NAMALWA (cell line): ENCODE data around the gene TNNI3K.

Source experiments
- DNase-seq: peaks from one replicate; pipeline ENCODE4 v3.0.0-alpha.2; 2015; ENCODE audit warnings: low spot score

TNNI3K gene

GRCh38 chr1:74434321-74434720 lies 199.1 kb downstream of the TNNI3K start:
- no peak for DNase-seq

- DNase-seq = no peak
Measured at GRCh38 chr1:74436078-74436477, 200.9 kb downstream of the TNNI3K start.

DNA sequence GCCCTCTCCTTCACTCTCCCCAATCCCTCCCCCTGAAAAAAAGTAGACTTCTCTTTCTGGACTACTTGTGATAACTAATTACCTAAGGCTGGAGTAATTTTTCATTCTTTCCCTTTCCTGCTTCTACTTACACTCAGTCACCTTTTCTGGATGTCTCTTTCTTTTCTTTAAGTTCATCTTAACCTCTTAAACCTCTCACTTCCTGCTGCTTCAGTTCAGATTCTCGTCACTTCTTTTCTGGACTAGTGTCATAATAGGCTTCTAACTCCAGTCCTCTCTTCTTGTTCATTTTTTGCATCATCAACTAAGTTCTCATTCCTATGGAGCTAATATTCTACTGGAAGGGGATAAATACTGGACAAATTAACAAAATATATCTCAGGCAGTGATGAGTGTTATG lies 201.8 kb downstream of the TNNI3K start:
- no peak for DNase-seq

- no peak for DNase-seq
Measured at GRCh38 chr1:74452035-74452434, 216.8 kb downstream of the TNNI3K start.

DNA sequence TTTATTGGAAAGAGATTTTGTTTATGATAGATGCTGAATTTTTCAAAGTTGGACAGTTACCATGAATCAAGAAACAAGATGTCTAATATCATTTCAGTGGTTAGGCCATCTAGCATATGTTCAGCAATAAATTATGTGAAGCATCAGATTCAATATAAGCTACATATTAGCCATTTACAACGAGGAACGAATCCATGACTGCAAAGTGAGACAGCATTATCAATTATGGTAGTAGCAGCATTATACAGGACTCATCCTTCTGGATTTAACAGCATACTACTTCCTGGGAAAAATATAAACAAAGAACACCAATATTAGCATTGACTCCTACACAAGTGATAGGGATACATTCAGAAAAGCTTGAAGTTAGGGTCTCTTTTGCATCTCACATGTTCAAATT lies 218.1 kb downstream of the TNNI3K start:
- no peak for DNase-seq

GRCh38 chr1:74455390-74455789 lies 220.2 kb downstream of the TNNI3K start:
- no peak for DNase-seq

DNA sequence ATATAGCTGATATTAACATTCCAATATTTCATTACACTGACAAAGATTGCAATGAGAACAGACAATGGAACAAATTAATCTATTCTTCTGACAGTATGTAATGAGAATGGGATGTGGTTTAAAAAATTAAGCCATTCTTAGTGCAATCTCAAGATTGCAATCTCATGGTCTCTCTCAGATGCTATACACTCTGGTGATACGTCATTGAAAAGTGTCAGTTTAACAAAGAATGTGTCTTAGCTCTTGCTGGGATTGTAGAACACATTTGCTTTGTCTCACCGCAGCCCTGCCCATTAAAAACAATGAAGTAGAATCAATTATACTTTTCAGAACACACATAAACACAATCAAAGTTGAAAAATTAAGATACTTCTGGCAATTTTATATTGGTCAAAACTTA lies 222.1 kb downstream of the TNNI3K start:
- DNase-seq = no peak

- DNase-seq = no peak
Measured at GRCh38 chr1:74463333-74463988, 228.3 kb downstream of the TNNI3K start.

- DNase-seq = no peak
Measured at GRCh38 chr1:74464037-74464436, 228.8 kb downstream of the TNNI3K start.

GRCh38 chr1:74465193-74465681 lies 230.1 kb downstream of the TNNI3K start:
- no peak for DNase-seq

DNA sequence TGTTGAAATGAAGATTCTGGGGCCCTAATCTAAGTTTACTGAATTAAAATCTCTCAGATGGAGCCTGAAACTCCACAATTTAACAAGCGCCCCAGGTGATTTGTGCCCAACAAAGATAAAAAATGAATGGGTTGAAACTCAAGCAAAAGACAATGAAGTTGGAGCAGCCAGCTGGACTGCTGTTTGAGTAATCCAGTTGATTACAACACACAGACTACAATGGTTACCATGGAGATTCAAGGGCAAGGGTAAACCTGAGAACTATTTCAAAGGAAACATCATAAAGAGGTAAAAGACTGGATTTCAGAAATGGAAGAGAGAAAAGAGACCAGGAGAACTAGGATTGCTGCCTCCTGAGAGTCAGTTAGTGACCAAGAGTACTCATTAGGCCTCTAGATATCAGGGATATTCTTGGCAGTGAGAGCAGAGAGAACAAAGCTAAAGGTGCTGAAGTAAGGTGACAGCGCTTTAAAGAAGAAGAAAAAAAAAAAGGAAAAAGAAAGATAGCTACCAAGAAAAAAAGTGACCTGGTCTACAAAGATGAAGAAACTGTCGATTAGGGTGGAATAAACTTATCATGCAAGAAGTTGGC lies 232.7 kb downstream of the TNNI3K start:
- DNase-seq = no peak

- DNase-seq = peak; percentile 48
Measured at GRCh38 chr1:74468982-74469603, 233.9 kb downstream of the TNNI3K start.

- no peak for DNase-seq
Measured at GRCh38 chr1:74470251-74470650, 235.1 kb downstream of the TNNI3K start.

GRCh38 chr1:74470936-74471335 lies 235.7 kb downstream of the TNNI3K start:
- no peak for DNase-seq

- no peak for DNase-seq
Measured at GRCh38 chr1:74471470-74471869, 236.3 kb downstream of the TNNI3K start.

- DNase-seq = no peak
Measured at GRCh38 chr1:74474585-74474984, 239.4 kb downstream of the TNNI3K start.

DNA sequence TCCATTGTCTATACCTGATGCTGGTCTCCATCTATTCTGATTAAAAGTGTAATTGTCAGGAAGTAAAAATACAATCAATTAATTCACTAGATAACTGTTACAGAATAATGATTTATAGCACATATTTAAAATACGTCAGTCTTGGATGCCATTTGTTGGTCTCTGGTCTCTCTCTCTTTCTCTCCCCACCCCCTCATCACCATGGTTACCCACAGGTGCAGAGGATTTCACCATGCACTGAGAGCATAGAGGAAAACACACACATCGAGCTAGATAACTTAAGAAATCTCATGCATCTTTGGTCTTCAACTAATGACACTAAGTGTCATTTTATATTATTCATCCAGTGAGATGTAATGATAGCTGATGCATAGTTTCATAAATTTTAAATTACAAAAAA lies 243.8 kb downstream of the TNNI3K start:
- no peak for DNase-seq

DNA sequence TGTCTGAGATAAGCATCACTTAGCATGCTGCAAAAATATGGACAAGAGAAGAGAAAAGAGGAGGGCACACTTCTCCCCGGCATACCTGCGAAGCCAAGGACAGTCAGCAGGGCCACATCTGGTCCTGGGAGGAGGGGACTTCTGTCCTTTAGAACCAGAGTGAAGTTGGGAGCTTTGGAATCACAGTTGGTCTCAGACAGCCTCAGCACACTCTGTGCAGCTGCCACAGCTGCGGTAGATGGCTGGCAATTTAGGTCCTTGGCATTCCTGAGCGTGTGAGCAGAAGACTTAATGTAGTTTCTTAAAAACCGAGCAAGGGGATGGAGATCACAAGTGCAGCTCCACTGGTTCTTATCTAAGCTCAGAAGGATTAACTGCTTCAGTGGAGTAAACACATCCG lies 244.9 kb downstream of the TNNI3K start:
- DNase-seq = no peak

DNA sequence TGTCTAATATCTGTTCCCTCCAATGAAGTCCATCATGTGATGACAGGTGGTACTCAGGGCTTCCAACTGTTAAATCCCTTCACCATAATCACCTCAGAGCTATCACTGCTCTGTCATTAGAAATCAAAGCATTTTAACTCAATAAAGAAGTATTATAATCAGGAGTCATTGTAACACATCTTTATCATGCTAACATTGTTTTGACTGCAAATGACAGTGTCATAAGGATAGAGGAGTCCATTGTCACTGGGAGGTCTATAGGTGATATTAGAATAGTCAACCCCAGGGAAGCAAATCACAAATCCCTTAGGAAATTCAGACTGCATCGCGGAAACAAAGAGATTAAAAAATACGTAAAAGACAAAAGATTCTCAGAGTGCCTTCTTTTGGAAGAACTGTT lies 246.4 kb downstream of the TNNI3K start:
- no peak for DNase-seq

- no peak for DNase-seq
Measured at GRCh38 chr1:74485622-74486021, 250.4 kb downstream of the TNNI3K start.

DNA sequence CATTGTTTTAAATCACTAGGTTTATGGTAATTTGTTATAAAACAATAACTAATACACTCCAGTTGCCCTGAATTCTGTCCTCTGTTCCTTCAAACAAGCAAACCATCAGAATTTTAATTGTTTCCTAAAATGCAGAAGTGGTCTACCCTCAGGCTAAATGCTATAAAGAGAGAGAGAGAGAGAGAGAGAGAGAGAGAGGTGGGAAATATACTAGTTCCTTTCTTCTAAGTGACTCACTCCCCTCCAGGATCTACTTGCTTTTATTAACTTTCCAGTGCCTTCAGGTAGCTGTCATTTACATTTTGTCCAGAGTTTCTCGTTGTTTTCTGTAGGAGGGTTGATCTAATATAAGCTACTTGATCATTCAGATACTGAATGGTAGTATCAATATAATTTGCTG lies 250.8 kb downstream of the TNNI3K start:
- DNase-seq = no peak

DNA sequence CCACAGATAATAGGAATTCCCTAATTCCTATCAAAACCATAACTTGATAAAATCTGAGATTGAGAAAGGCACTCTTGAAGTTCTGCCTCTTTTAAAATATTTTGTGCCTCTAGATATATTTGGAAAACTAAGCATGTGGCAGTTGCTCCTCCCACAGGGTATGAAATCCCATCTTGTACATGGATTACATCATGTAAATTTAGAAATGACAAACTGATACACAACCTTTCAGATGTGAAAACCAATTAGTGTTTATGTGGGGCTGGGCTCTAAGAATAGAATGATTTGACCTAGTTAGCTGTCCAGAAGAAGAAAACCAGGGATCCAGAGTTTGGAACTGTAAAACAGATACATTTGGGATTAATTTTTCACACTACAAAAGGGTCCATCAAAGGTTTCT lies 261.5 kb downstream of the TNNI3K start:
- no peak for DNase-seq

- DNase-seq = no peak
Measured at GRCh38 chr1:74498901-74499300, 263.7 kb downstream of the TNNI3K start.

- peak; percentile 23 for DNase-seq
Measured at GRCh38 chr1:74502432-74502831, 267.2 kb downstream of the TNNI3K start.
